Fibroblast of villous mesenchyme (primary cell): ENCODE results near the gene NDUFA6. TPM values are rescaled to one million over a fixed set of nuclear protein-coding genes. Genes with fewer than 3 reads are reported as not detected.
A peak's percentile ranks its signal among the peaks of the same experiment; 100 is the strongest.
"Not testable (repeated sequence)": the region's sequence is repeated elsewhere in the genome, so short reads cannot be mapped to it uniquely, and the experiment has no call there.

Experiments used
- DNase-seq: peaks from one replicate; pipeline ENCODE4 v3.0.0-alpha.2; 2010; ENCODE audit warnings: low read depth
- H3K4me3 ChIP-seq: 2 replicates; pipeline ENCODE4 v1.5.1; 2011; ENCODE audit warnings: low read depth, mild to moderate bottlenecking, low read length
- CTCF ChIP-seq: IDR thresholded peaks from 2 replicates; pipeline ENCODE4 v1.5.1; 2012; ENCODE audit warnings: low read depth, mild to moderate bottlenecking, low read length; ENCODE audit not compliant: insufficient read depth
- total RNA-seq: library from RNA; depleted of rRNA; stranded (reverse); fragments of >200 nt; gene quantifications from 2 replicates; pipeline ENCODE4 v1.2.3, GENCODE V29; 2012

The NDUFA6 gene
- total RNA-seq, 1 donor, result 40.6 TPM

GRCh38 chr22:42114721-42115120, 24.1 kb upstream of the NDUFA6 start:
- H3K4me3 ChIP-seq, result no peak overlapping the region
- peak; percentile 57 for TF ChIP-seq CTCF
- DNase-seq, result peak; percentile 46

DNA sequence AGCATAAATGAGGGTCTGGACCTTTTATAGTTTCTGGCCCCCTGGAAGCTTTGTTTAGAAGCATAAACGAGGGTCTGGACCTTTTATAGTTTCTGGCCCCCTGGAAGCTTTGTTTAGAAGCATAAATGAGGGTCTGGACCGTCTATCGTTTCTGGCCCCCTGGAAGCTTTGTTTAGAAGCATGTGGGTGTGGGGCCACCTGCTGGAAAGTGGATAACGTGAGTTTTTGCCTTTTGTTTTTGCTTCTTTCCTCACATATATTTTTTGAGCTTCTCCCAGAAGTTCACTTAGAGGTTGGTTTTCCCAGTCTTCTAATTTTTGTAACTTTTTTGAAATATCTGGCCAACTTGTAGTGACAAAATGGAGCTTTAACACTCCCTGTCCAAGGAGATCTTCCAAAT, 22.2 kb upstream of the NDUFA6 start:
- DNase-seq, result peak; percentile 16
- H3K4me3 ChIP-seq, result not testable (repeated sequence)

GRCh38 chr22:42111798-42112197, 21.2 kb upstream of the NDUFA6 start:
- no peak for TF ChIP-seq CTCF
- no peak for DNase-seq
- H3K4me3 ChIP-seq, result no peak overlapping the region

DNA sequence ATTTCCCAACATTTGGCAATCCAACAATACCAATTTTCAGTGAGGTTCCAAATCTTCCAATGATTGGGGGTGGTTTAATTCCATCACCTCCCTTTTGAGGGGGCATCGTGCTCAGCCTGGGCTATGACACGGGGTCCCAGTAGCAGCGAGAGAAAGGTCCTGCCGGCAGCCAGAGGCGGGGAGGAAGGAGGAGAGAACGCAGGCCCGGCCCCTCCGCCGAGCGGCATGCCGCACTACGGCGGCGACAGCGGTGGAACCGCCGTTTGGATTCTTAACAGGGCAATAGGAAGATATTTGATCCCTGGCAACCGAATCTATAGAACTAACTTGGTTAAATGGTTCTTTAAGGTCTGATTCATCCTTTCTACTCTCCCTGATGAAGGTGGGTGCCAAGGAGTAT, 18.3 kb upstream of the NDUFA6 start:
- TF ChIP-seq CTCF, result no peak
- no peak for DNase-seq

GRCh38 chr22:42104332-42104860, 13.8 kb upstream of the NDUFA6 start:
- H3K4me3 ChIP-seq, DNase-seq: not testable (repeated sequence)

More for the DNA sequence above, 18.3 kb upstream of the NDUFA6 start:
- H3K4me3 ChIP-seq, result no peak overlapping the region

- TF ChIP-seq CTCF, result no peak
- DNase-seq, result no peak
- H3K4me3 ChIP-seq, result no peak overlapping the region
These were observed 10.6 kb upstream of the NDUFA6 start for GRCh38 chr22:42101199-42101598.

DNA sequence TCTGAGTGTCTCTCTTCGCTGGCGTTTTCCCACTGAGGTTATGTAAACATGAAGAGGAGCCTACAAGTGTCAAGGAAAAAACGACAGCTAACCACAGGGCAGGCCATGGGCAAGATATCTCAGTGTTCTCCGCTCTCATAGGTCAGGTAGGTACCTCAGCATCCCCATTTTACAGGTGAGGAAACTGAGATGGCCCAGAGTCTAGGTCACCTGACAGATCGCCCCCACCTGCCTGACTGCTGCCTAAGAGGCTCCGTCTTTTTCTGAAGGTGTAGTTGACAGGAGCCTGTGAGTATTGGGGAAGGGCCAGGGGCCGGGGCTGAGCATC, 847 bp upstream of the NDUFA6 start:
- no peak for DNase-seq
- peak overlapping the region; percentile 63 for H3K4me3 ChIP-seq
- TF ChIP-seq CTCF, result no peak

DNA sequence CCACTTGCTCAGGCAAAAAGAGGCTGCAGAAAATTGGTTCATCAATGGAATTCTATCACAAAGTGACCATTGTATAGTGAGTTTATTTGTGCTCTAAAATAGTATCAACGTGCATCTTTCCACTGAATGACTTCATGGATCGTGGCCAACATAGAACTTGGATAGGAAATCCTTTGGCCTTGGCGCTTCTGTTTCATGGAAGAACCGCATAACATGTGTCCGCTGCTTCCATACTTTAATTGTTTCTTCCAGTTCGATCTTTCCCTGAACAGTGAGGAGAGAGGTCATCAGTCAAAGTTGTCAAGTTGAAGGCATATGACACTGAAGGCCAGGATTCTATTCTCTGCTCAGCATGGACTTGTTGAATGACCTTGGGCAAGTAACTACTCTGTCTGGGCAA, 4.5 kb downstream of the NDUFA6 start:
- DNase-seq, result no peak
- no peak for TF ChIP-seq CTCF
- no peak overlapping the region for H3K4me3 ChIP-seq
